Stimulated activated CD4-positive, alpha-beta T cell treated with anti-CD3 and anti-CD28 coated beads, Interleukin-15, amount 100 ng/mL, for 48 hours (primary cell): ENCODE results near the gene EIF4H.
"Not testable (repeated sequence)": the region's sequence is repeated elsewhere in the genome, so short reads cannot be mapped to it uniquely, and the experiment has no call there.

Experiments
- DNase-seq, 2 donors: peaks; one replicate each; pipeline ENCODE4 v3.0.0-alpha.2; 2020; ENCODE audit warnings: low read depth in 2 of 2

The EIF4H gene

GRCh38 chr7:74223711-74224510 lies 49.8 kb downstream of the EIF4H start:
- no peak for DNase-seq

GRCh38 chr7:74224511-74224832 lies 50.3 kb downstream of the EIF4H start:
- no peak for DNase-seq

- DNase-seq: not testable (repeated sequence)
Observed at GRCh38 chr7:74224907-74225306, 50.8 kb downstream of the EIF4H start.

GRCh38 chr7:74225400-74225799 lies 51.2 kb downstream of the EIF4H start:
- DNase-seq: no peak

GRCh38 chr7:74226633-74227032 lies 52.5 kb downstream of the EIF4H start:
- DNase-seq: no peak

- DNase-seq: no peak
Observed at GRCh38 chr7:74228951-74229900, 55.1 kb downstream of the EIF4H start.

- DNase-seq: no peak
Observed at GRCh38 chr7:74230446-74231231, 56.5 kb downstream of the EIF4H start.

- DNase-seq: no peak
Observed at GRCh38 chr7:74231232-74231590, 57.1 kb downstream of the EIF4H start.

GRCh38 chr7:74233655-74234285 lies 59.6 kb downstream of the EIF4H start:
- DNase-seq: no peak

- no peak for DNase-seq
Observed at GRCh38 chr7:74235518-74236268, 61.5 kb downstream of the EIF4H start.

- DNase-seq: no peak
Observed at GRCh38 chr7:74236284-74236683, 62.1 kb downstream of the EIF4H start.

- DNase-seq: no peak
Observed at GRCh38 chr7:74240482-74240881, 66.3 kb downstream of the EIF4H start.

GRCh38 chr7:74242122-74242443 lies 67.9 kb downstream of the EIF4H start:
- DNase-seq: no peak

- DNase-seq: no peak
Observed at GRCh38 chr7:74246497-74246896, 72.3 kb downstream of the EIF4H start.
